ENCODE results near the gene URB1. TPM values are rescaled to one million over a fixed set of nuclear protein-coding genes. Genes with fewer than 3 reads are reported as not detected.

The URB1 gene
- total and polyA plus RNA-seq, 4 experiments from 2014 or later = 0.55 to 15.2 (median 8.6) TPM

DNA sequence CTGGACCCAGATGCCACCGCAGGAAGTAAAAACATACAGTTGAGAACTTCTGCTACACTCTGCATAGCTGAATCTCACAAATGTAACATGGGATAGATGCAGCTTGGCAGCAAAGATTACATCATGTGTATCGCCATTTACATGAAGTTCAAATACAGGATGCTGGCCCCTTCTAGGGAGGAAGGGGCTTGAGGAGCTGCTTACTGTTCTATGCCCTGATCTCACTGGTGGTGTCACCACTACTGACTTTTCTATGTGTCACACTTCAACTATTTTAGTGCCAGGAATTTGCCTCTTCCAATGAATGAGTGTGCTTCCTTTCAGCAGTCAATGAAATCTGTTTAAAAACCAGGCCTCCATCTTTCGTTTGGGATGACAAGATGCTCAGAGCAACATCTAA is 63.0 kb downstream of the URB1 start:
- POLR2A ChIA-PET (ENCODE audit: partially characterized antibody) = no interaction called here
- no peaks in the 10 kb centered on the region for H3K9me3 ChIP-seq (ENCODE audit: control insufficient read depth in 1 of 2, low read length in 2 of 2)

DNA sequence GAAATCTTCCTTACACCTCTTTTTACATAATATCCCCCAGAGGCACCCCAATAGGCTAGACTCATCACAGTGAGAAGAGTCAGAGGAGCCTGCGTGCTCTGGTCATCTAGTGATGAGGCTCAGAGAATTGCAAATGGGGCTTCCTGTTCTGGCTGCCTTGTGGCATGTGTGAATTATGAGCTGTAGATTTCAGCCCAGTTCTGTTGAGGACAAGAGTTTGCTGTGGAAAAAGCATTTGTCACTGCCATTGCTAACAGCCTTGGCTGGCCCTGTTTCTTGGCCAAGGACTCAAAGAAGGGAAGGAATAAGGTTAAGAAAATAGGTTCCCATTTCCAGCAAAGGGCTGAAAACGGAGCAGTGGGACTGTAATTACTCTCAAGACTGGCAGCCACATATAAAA is 63.5 kb downstream of the URB1 start:
- intact Hi-C loops (cut with micrococcal nuclease) = no loop called here
- no peak overlapping the region for H3K27ac Mint-ChIP-seq

More for the DNA sequence above, 63.0 kb downstream of the URB1 start:
- H3K36me3 ChIP-seq (ENCODE audit: insufficient read depth, low read length) = peaks cover 39% of the 10 kb centered on the region
- H3K27ac ChIP-seq (ENCODE audit: low read depth, low read length) = no peak overlapping the region
- no peak overlapping the region for H3K4me3 ChIP-seq (ENCODE audit: low read length in 2 of 2)
- peaks cover 80 to 83% of the 10 kb centered on the region in 2 donors for H3K36me3 Mint-ChIP-seq
- peak overlapping the region in 1 of 7 donors; percentile 25 for H3K27ac Mint-ChIP-seq
- H3K9me3 Mint-ChIP-seq = peaks cover 0 to 2% (median 0%) of the 10 kb centered on the region in 8 donors
- H3K27me3 ChIP-seq (ENCODE audit: insufficient read depth, low read length) = no peaks in the 10 kb centered on the region
- H3K4me3 Mint-ChIP-seq = no peak overlapping the region
- peaks cover 0 to 1% (median 0%) of the 10 kb centered on the region in 4 donors for H3K4me1 Mint-ChIP-seq
- no peaks in the 10 kb centered on the region for H3K27me3 Mint-ChIP-seq
- H3K4me1 ChIP-seq (ENCODE audit: insufficient read depth, low read length) = no peaks in the 10 kb centered on the region
- CTCF ChIA-PET (ENCODE audit: partially characterized antibody) = interaction anchor here (1.8 kb wide), 1 partner anchor 272 kb away, joined by 6 read pairs; no protein-coding TSS in a partner anchor
- no peak for DNase-seq
- intact Hi-C loops (cut with micrococcal nuclease) = no loop called here

DNA sequence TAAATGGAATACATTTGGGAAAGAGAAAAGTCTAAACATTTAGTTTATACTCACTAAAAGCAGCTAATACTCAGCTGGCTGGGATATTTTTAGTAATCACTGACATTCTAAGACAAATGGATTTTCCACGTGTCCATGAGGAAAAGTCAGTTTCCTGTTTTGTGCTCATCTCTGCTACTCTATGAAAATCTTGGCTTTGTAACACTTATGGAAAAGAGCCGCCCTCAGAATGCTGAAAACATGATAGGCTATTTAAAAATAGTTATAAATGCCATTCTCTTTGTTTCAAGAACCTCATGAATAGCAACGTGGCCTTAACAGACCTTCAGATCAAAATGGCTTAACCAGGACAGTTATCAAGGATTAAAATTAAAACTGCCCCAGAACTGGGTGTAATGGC is 64.2 kb downstream of the URB1 start:
- Mint-ChIP-seq H3K4me3 (no peak overlapping the region), H3K27ac (no peak overlapping the region), H3K27me3 (no peaks in the 10 kb centered on the region), H3K36me3 (peaks cover 80 to 84% of the 10 kb centered on the region in 2 donors), H3K9me3 (peaks cover 0 to 2% (median 0%) of the 10 kb centered on the region in 8 donors), H3K4me1 (peaks cover 0 to 1% (median 0%) of the 10 kb centered on the region in 4 donors)
- no peaks in the 10 kb centered on the region for H3K4me1 ChIP-seq (ENCODE audit: insufficient read depth, low read length)
- no peak for DNase-seq
- H3K4me3 ChIP-seq (ENCODE audit: low read length in 2 of 2) = no peak overlapping the region
- no peaks in the 10 kb centered on the region for H3K27me3 ChIP-seq (ENCODE audit: insufficient read depth, low read length)
- no peaks in the 10 kb centered on the region for H3K9me3 ChIP-seq (ENCODE audit: control insufficient read depth in 1 of 2, low read length in 2 of 2)
- H3K36me3 ChIP-seq (ENCODE audit: insufficient read depth, low read length) = peaks cover 43% of the 10 kb centered on the region
- no peak overlapping the region for H3K27ac ChIP-seq (ENCODE audit: low read depth, low read length)
- CTCF ChIA-PET (ENCODE audit: partially characterized antibody) = interaction anchor here (1.8 kb wide), 1 partner anchor 273 kb away, joined by 6 read pairs; no protein-coding TSS in a partner anchor
- POLR2A ChIA-PET (ENCODE audit: partially characterized antibody) = no interaction called here
- intact Hi-C loops (cut with micrococcal nuclease) = no loop called here

More for the DNA sequence above, 63.5 kb downstream of the URB1 start:
- Mint-ChIP-seq H3K4me3 (no peak overlapping the region), H3K4me1 (peaks cover 0 to 1% (median 0%) of the 10 kb centered on the region in 4 donors), H3K27me3 (no peaks in the 10 kb centered on the region), H3K9me3 (peaks cover 0 to 2% (median 0%) of the 10 kb centered on the region in 8 donors), H3K36me3 (peaks cover 80 to 86% of the 10 kb centered on the region in 2 donors)
- peaks cover 42% of the 10 kb centered on the region for H3K36me3 ChIP-seq (ENCODE audit: insufficient read depth, low read length)
- no peaks in the 10 kb centered on the region for H3K27me3 ChIP-seq (ENCODE audit: insufficient read depth, low read length)
- no peaks in the 10 kb centered on the region for H3K9me3 ChIP-seq (ENCODE audit: control insufficient read depth in 1 of 2, low read length in 2 of 2)
- ChIA-PET CTCF (ENCODE audit: partially characterized antibody) (interaction anchor here (1.8 kb wide), 1 partner anchor 272 kb away, joined by 6 read pairs; no protein-coding TSS in a partner anchor), POLR2A (ENCODE audit: partially characterized antibody) (no interaction called here)
- H3K4me1 ChIP-seq (ENCODE audit: insufficient read depth, low read length) = no peaks in the 10 kb centered on the region
- no peak overlapping the region for H3K27ac ChIP-seq (ENCODE audit: low read depth, low read length)
- H3K4me3 ChIP-seq (ENCODE audit: low read length in 2 of 2) = no peak overlapping the region
- no peak for DNase-seq

DNA sequence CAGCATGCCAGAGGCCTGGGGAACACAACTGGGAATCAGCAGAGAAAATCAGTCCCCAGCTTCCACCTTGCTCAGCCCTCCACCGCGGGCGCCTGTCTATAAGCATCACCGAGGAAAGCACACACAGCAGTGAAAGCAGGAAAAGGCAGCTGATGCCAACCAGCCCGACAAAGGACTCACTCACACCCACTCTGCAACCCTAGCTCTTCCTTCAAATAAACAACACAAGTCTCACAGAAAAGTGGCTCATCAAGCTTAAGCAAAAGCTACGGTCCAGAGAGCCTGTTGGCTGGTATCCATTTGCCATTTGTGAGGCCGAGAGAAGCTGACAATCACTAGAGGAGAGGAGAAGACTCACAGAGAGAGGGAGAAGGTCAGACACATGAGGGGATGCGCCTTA is 67.1 kb downstream of the URB1 start:
- no peaks in the 10 kb centered on the region for H3K27me3 Mint-ChIP-seq
- Histone ChIP-seq H3K4me3 (ENCODE audit: low read length in 2 of 2) (no peak overlapping the region), H3K27me3 (ENCODE audit: insufficient read depth, low read length) (no peaks in the 10 kb centered on the region), H3K9me3 (ENCODE audit: control insufficient read depth in 1 of 2, low read length in 2 of 2) (no peaks in the 10 kb centered on the region), H3K36me3 (ENCODE audit: insufficient read depth, low read length) (peaks cover 59% of the 10 kb centered on the region), H3K4me1 (ENCODE audit: insufficient read depth, low read length) (no peaks in the 10 kb centered on the region), H3K27ac (ENCODE audit: low read depth, low read length) (no peak overlapping the region)
- CTCF ChIA-PET (ENCODE audit: partially characterized antibody) = no interaction called here
- peaks cover 0 to 2% (median 0%) of the 10 kb centered on the region in 8 donors for H3K9me3 Mint-ChIP-seq
- no peak overlapping the region for H3K4me3 Mint-ChIP-seq
- H3K27ac Mint-ChIP-seq = peak overlapping the region in 1 of 7 donors; percentile 66
- DNase-seq = no peak
- POLR2A ChIA-PET (ENCODE audit: partially characterized antibody) = no interaction called here
- no peaks in the 10 kb centered on the region for H3K4me1 Mint-ChIP-seq
- intact Hi-C loops (cut with micrococcal nuclease) = no loop called here
- H3K36me3 Mint-ChIP-seq = peaks cover 83 to 84% of the 10 kb centered on the region in 2 donors

DNA sequence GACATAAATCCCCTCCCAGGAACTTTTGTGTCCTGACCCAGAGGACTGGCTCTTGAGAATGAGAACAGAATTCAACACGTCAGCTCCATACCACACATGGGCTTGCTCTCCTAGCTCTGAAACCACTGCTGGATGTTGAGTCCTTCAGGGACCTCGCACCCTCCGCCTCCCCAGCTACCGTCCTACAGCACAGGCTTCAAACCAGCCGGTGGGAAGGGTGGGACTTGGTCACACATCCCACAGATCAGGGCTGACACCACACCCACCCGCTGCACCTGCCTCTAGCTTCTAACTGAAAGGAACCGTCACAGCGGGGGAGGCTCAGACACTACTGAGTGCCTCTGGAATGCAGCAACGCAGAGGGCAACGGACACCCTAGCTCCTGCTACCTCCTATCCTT is 70.1 kb downstream of the URB1 start:
- ChIA-PET CTCF (ENCODE audit: partially characterized antibody) (interaction anchor here (1.0 kb wide), 1 partner anchor 9 kb away, joined by 3 read pairs; no protein-coding TSS in a partner anchor), POLR2A (ENCODE audit: partially characterized antibody) (interaction anchor here (1.2 kb wide), 1 partner anchor 9 kb away, joined by 3 read pairs; no protein-coding TSS in a partner anchor)
- Mint-ChIP-seq H3K4me3 (no peak overlapping the region), H3K27me3 (no peaks in the 10 kb centered on the region), H3K27ac (no peak overlapping the region), H3K36me3 (peaks cover 85 to 86% of the 10 kb centered on the region in 2 donors), H3K9me3 (peaks cover 0 to 2% (median 0%) of the 10 kb centered on the region in 8 donors), H3K4me1 (no peaks in the 10 kb centered on the region)
- H3K27me3 ChIP-seq (ENCODE audit: insufficient read depth, low read length) = no peaks in the 10 kb centered on the region
- H3K36me3 ChIP-seq (ENCODE audit: insufficient read depth, low read length) = peaks cover 86% of the 10 kb centered on the region
- H3K9me3 ChIP-seq (ENCODE audit: control insufficient read depth in 1 of 2, low read length in 2 of 2) = no peaks in the 10 kb centered on the region
- no peak for DNase-seq
- H3K4me1 ChIP-seq (ENCODE audit: insufficient read depth, low read length) = no peaks in the 10 kb centered on the region
- intact Hi-C loops (cut with micrococcal nuclease) = no loop called here
- no peak overlapping the region for H3K27ac ChIP-seq (ENCODE audit: low read depth, low read length)
- H3K4me3 ChIP-seq (ENCODE audit: low read length in 2 of 2) = no peak overlapping the region

DNA sequence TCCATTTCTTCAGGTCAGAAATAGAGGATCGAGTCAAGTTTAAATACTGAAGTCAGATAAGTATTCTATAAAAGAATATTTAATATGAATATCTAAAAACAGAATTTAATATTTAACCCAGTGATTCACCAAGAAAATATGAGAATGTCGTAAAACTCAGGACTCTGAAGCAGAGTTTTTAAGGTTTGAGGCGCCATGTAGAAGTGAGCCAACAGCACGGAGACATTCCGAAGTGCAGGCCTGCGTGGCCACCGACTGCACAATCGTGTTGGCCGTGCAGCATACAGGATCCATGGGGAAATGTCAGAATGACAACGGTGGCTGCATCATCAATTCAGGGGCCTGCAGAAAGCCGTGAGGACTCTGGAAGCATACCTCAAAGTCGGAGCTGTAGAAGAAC is 70.7 kb downstream of the URB1 start:
- H3K4me3 Mint-ChIP-seq = no peak overlapping the region
- peaks cover 87 to 90% of the 10 kb centered on the region in 2 donors for H3K36me3 Mint-ChIP-seq
- intact Hi-C loops (cut with micrococcal nuclease) = no loop called here
- Histone ChIP-seq H3K36me3 (ENCODE audit: insufficient read depth, low read length) (peaks cover 91% of the 10 kb centered on the region), H3K27me3 (ENCODE audit: insufficient read depth, low read length) (no peaks in the 10 kb centered on the region), H3K4me1 (ENCODE audit: insufficient read depth, low read length) (no peaks in the 10 kb centered on the region), H3K9me3 (ENCODE audit: control insufficient read depth in 1 of 2, low read length in 2 of 2) (no peaks in the 10 kb centered on the region), H3K4me3 (ENCODE audit: low read length in 2 of 2) (no peak overlapping the region), H3K27ac (ENCODE audit: low read depth, low read length) (no peak overlapping the region)
- H3K4me1 Mint-ChIP-seq = no peaks in the 10 kb centered on the region
- CTCF ChIA-PET (ENCODE audit: partially characterized antibody) = interaction anchor here (1.0 kb wide), 1 partner anchor 8 kb away, joined by 3 read pairs; no protein-coding TSS in a partner anchor
- DNase-seq = no peak
- no peak overlapping the region for H3K27ac Mint-ChIP-seq
- POLR2A ChIA-PET (ENCODE audit: partially characterized antibody) = no interaction called here
- H3K9me3 Mint-ChIP-seq = peaks cover 0 to 2% (median 0%) of the 10 kb centered on the region in 8 donors
- no peaks in the 10 kb centered on the region for H3K27me3 Mint-ChIP-seq

GRCh38 chr21:32321480-32321879 is 71.3 kb downstream of the URB1 start:
- CTCF ChIA-PET (ENCODE audit: partially characterized antibody) = no interaction called here
- Mint-ChIP-seq H3K36me3 (peaks cover 82 to 88% of the 10 kb centered on the region in 2 donors), H3K9me3 (no peaks in the 10 kb centered on the region), H3K27me3 (no peaks in the 10 kb centered on the region), H3K4me3 (no peak overlapping the region), H3K4me1 (no peaks in the 10 kb centered on the region), H3K27ac (no peak overlapping the region)
- no peaks in the 10 kb centered on the region for H3K9me3 ChIP-seq (ENCODE audit: control insufficient read depth in 1 of 2, low read length in 2 of 2)
- POLR2A ChIA-PET (ENCODE audit: partially characterized antibody) = no interaction called here
- H3K27me3 ChIP-seq (ENCODE audit: insufficient read depth, low read length) = no peaks in the 10 kb centered on the region
- no peak overlapping the region for H3K27ac ChIP-seq (ENCODE audit: low read depth, low read length)
- no peak overlapping the region for H3K4me3 ChIP-seq (ENCODE audit: low read length in 2 of 2)
- intact Hi-C loops (cut with micrococcal nuclease) = no loop called here
- H3K36me3 ChIP-seq (ENCODE audit: insufficient read depth, low read length) = peaks cover 95% of the 10 kb centered on the region
- no peak for DNase-seq
- H3K4me1 ChIP-seq (ENCODE audit: insufficient read depth, low read length) = no peaks in the 10 kb centered on the region
